ENCODE results near the gene ST6GALNAC1. TPM values are rescaled to one million over a fixed set of nuclear protein-coding genes. Genes with fewer than 3 reads are reported as not detected.
"Not testable (repeated sequence)": the region's sequence is repeated elsewhere in the genome, so short reads cannot be mapped to it uniquely, and the experiment has no call there.

ST6GALNAC1 gene
- total RNA-seq, 1 donor from 2014 or later = not detected

GRCh38 chr17:76640550-76641380 is 2.8 kb downstream of the ST6GALNAC1 start:
- no peak for DNase-seq

GRCh38 chr17:76638263-76638662 is 5.3 kb downstream of the ST6GALNAC1 start:
- DNase-seq = no peak

GRCh38 chr17:76636486-76637206 is 6.9 kb downstream of the ST6GALNAC1 start:
- DNase-seq = not testable (repeated sequence)

GRCh38 chr17:76635659-76636360 is 7.7 kb downstream of the ST6GALNAC1 start:
- no peak for DNase-seq

GRCh38 chr17:76635039-76635438 is 8.5 kb downstream of the ST6GALNAC1 start:
- DNase-seq = no peak

GRCh38 chr17:76633628-76634328 is 9.8 kb downstream of the ST6GALNAC1 start:
- no peak for DNase-seq

GRCh38 chr17:76631821-76632565 is 11.6 kb downstream of the ST6GALNAC1 start:
- DNase-seq = no peak

- DNase-seq = no peak
These were observed 13.4 kb downstream of the ST6GALNAC1 start for GRCh38 chr17:76630151-76630550.

- no peak for DNase-seq
These were observed 16.0 kb downstream of the ST6GALNAC1 start for GRCh38 chr17:76627510-76627909.

GRCh38 chr17:76626442-76626841 is 17.1 kb downstream of the ST6GALNAC1 start:
- no peak for DNase-seq

- DNase-seq = no peak
These were observed 18.1 kb downstream of the ST6GALNAC1 start for GRCh38 chr17:76625496-76625895.

- peak; percentile 48 for DNase-seq
These were observed 20.0 kb downstream of the ST6GALNAC1 start for GRCh38 chr17:76623271-76624146.

GRCh38 chr17:76617838-76618237 is 25.7 kb downstream of the ST6GALNAC1 start:
- no peak for DNase-seq

GRCh38 chr17:76614912-76615617 is 28.5 kb downstream of the ST6GALNAC1 start:
- no peak for DNase-seq

- DNase-seq = not testable (repeated sequence)
These were observed 29.3 kb downstream of the ST6GALNAC1 start for GRCh38 chr17:76614064-76614759.

GRCh38 chr17:76612977-76613851 is 30.3 kb downstream of the ST6GALNAC1 start:
- no peak for DNase-seq

GRCh38 chr17:76612465-76612864 is 31.1 kb downstream of the ST6GALNAC1 start:
- no peak for DNase-seq

- no peak for DNase-seq
These were observed 31.8 kb downstream of the ST6GALNAC1 start for GRCh38 chr17:76611758-76612157.

Measured in skin of body (tissue), 2 donors.